ENCODE measurements around the gene NOS3.
"Not testable (repeated sequence)": the region's sequence is repeated elsewhere in the genome, so short reads cannot be mapped to it uniquely, and the experiment has no call there.

Gene NOS3

GRCh38 chr7:151020231-151020630 is 29.4 kb downstream of the NOS3 start:
- Histone ChIP-seq H3K9me3 (ENCODE audit: control insufficient read depth in 5 of 5, low read length in 5 of 5) (no peaks in the 10 kb centered on the region), H3K4me3 (ENCODE audit: low read depth in 1 of 5, low read length in 5 of 5) (no peak overlapping the region), H3K9ac (ENCODE audit: low read length in 5 of 5) (no peak overlapping the region), H3K27ac (ENCODE audit: low read depth, low read length) (no peak overlapping the region), H3K36me3 (ENCODE audit: control insufficient read depth in 5 of 5, insufficient read depth in 5 of 5, low read length in 5 of 5) (no peaks in the 10 kb centered on the region), H3K4me1 (ENCODE audit: control insufficient read depth in 5 of 5, insufficient read depth in 5 of 5, low read length in 5 of 5) (peaks cover 0 to 21% (median 17%) of the 10 kb centered on the region in 5 donors), H3K27me3 (ENCODE audit: control insufficient read depth in 5 of 5, insufficient read depth in 4 of 5, low read length in 5 of 5) (peaks cover 35 to 45% (median 42%) of the 10 kb centered on the region in 5 donors)

- Histone ChIP-seq H3K4me1 (ENCODE audit: control insufficient read depth in 5 of 5, insufficient read depth in 5 of 5, low read length in 5 of 5) (peaks cover 0 to 17% (median 15%) of the 10 kb centered on the region in 5 donors), H3K27me3 (ENCODE audit: control insufficient read depth in 5 of 5, insufficient read depth in 4 of 5, low read length in 5 of 5) (peaks cover 20 to 34% (median 26%) of the 10 kb centered on the region in 5 donors), H3K9ac (ENCODE audit: low read length in 5 of 5) (no peak overlapping the region), H3K9me3 (ENCODE audit: control insufficient read depth in 5 of 5, low read length in 5 of 5) (no peaks in the 10 kb centered on the region), H3K27ac (ENCODE audit: low read depth, low read length) (no peak overlapping the region), H3K36me3 (ENCODE audit: control insufficient read depth in 5 of 5, insufficient read depth in 5 of 5, low read length in 5 of 5) (no peaks in the 10 kb centered on the region), H3K4me3 (ENCODE audit: low read depth in 1 of 5, low read length in 5 of 5) (no peak overlapping the region)
Measured at GRCh38 chr7:151023232-151023631, 32.4 kb downstream of the NOS3 start.

- Histone ChIP-seq H3K4me3 (ENCODE audit: low read depth in 1 of 5, low read length in 5 of 5) (no peak within 1 kb of the TSS), H3K36me3 (ENCODE audit: control insufficient read depth in 5 of 5, insufficient read depth in 5 of 5, low read length in 5 of 5) (no peaks in the 10 kb centered on the region), H3K9me3 (ENCODE audit: control insufficient read depth in 5 of 5, low read length in 5 of 5) (no peaks in the 10 kb centered on the region), H3K4me1 (ENCODE audit: control insufficient read depth in 5 of 5, insufficient read depth in 5 of 5, low read length in 5 of 5) (peaks cover 0 to 16% (median 9%) of the 10 kb centered on the region in 5 donors), H3K9ac (ENCODE audit: low read length in 5 of 5) (peak within 1 kb of the TSS in 1 of 5 donors; percentile 30), H3K27ac (ENCODE audit: low read depth, low read length) (no peak within 1 kb of the TSS), H3K27me3 (ENCODE audit: control insufficient read depth in 5 of 5, insufficient read depth in 4 of 5, low read length in 5 of 5) (peaks cover 11 to 23% (median 17%) of the 10 kb centered on the region in 5 donors)
Measured at GRCh38 chr7:151024435-151025056, 33.7 kb downstream of the NOS3 start, which contains the start of gene ATG9B. Gene ATG9B, minus strand, starts transcription at chr7:151024494. Its CDS starts 71 bp downstream, at chr7:151024423.

- H3K4me3 ChIP-seq (ENCODE audit: low read depth in 1 of 5, low read length in 5 of 5) = no peak overlapping the region
- peaks cover 0 to 8% (median 2%) of the 10 kb centered on the region in 5 donors for H3K27me3 ChIP-seq (ENCODE audit: control insufficient read depth in 5 of 5, insufficient read depth in 4 of 5, low read length in 5 of 5)
Measured at GRCh38 chr7:151025924-151026671, 35.3 kb downstream of the NOS3 start.

GRCh38 chr7:151026771-151027727 is 36.2 kb downstream of the NOS3 start:
- H3K4me1 ChIP-seq (ENCODE audit: control insufficient read depth in 5 of 5, insufficient read depth in 5 of 5, low read length in 5 of 5) = peaks cover 0 to 19% (median 12%) of the 10 kb centered on the region in 5 donors
- not testable (repeated sequence) for H3K27ac ChIP-seq (ENCODE audit: low read depth, low read length); H3K9ac ChIP-seq (ENCODE audit: low read length in 5 of 5); H3K9me3 ChIP-seq (ENCODE audit: control insufficient read depth in 5 of 5, low read length in 5 of 5); H3K27me3 ChIP-seq (ENCODE audit: control insufficient read depth in 5 of 5, insufficient read depth in 4 of 5, low read length in 5 of 5)
- peaks cover 0 to 11% (median 0%) of the 10 kb centered on the region in 5 donors for H3K36me3 ChIP-seq (ENCODE audit: control insufficient read depth in 5 of 5, insufficient read depth in 5 of 5, low read length in 5 of 5)
- peak overlapping the region in 3 of 5 donors; percentile 84 to 93 (median 90) for H3K4me3 ChIP-seq (ENCODE audit: low read depth in 1 of 5, low read length in 5 of 5)

More at GRCh38 chr7:151025924-151026671, 35.3 kb downstream of the NOS3 start:
- no peak overlapping the region for H3K9ac ChIP-seq (ENCODE audit: low read length in 5 of 5)
- no peaks in the 10 kb centered on the region for H3K9me3 ChIP-seq (ENCODE audit: control insufficient read depth in 5 of 5, low read length in 5 of 5)
- peaks cover 0 to 3% (median 0%) of the 10 kb centered on the region in 5 donors for H3K36me3 ChIP-seq (ENCODE audit: control insufficient read depth in 5 of 5, insufficient read depth in 5 of 5, low read length in 5 of 5)
- H3K27ac ChIP-seq (ENCODE audit: low read depth, low read length) = no peak overlapping the region
- H3K4me1 ChIP-seq (ENCODE audit: control insufficient read depth in 5 of 5, insufficient read depth in 5 of 5, low read length in 5 of 5) = peaks cover 0 to 19% (median 12%) of the 10 kb centered on the region in 5 donors

GRCh38 chr7:151027728-151028130 is 36.9 kb downstream of the NOS3 start:
- H3K27me3 ChIP-seq (ENCODE audit: control insufficient read depth in 5 of 5, insufficient read depth in 4 of 5, low read length in 5 of 5); H3K9me3 ChIP-seq (ENCODE audit: control insufficient read depth in 5 of 5, low read length in 5 of 5); H3K27ac ChIP-seq (ENCODE audit: low read depth, low read length): not testable (repeated sequence)
- peaks cover 0 to 19% (median 12%) of the 10 kb centered on the region in 5 donors for H3K4me1 ChIP-seq (ENCODE audit: control insufficient read depth in 5 of 5, insufficient read depth in 5 of 5, low read length in 5 of 5)
- H3K9ac ChIP-seq (ENCODE audit: low read length in 5 of 5) = peak overlapping the region in 2 of 5 donors; percentile 33 to 54
- H3K36me3 ChIP-seq (ENCODE audit: control insufficient read depth in 5 of 5, insufficient read depth in 5 of 5, low read length in 5 of 5) = peaks cover 0 to 15% (median under 1%) of the 10 kb centered on the region in 5 donors
- peak overlapping the region; percentile 67 to 93 (median 90) for H3K4me3 ChIP-seq (ENCODE audit: low read depth in 1 of 5, low read length in 5 of 5)

- Histone ChIP-seq H3K27ac (ENCODE audit: low read depth, low read length) (peak within 1 kb of the TSS; percentile 72), H3K9me3 (ENCODE audit: control insufficient read depth in 5 of 5, low read length in 5 of 5) (no peaks in the 10 kb centered on the region), H3K4me3 (ENCODE audit: low read depth in 1 of 5, low read length in 5 of 5) (peak within 1 kb of the TSS; percentile 83 to 93 (median 90)), H3K36me3 (ENCODE audit: control insufficient read depth in 5 of 5, insufficient read depth in 5 of 5, low read length in 5 of 5) (peaks cover 0 to 21% (median 6%) of the 10 kb centered on the region in 5 donors), H3K9ac (ENCODE audit: low read length in 5 of 5) (peak within 1 kb of the TSS in 4 of 5 donors; percentile 54 to 78 (median 68)), H3K27me3 (ENCODE audit: control insufficient read depth in 5 of 5, insufficient read depth in 4 of 5, low read length in 5 of 5) (peaks cover 0 to 5% (median 0%) of the 10 kb centered on the region in 5 donors), H3K4me1 (ENCODE audit: control insufficient read depth in 5 of 5, insufficient read depth in 5 of 5, low read length in 5 of 5) (peaks cover 0 to 19% (median 12%) of the 10 kb centered on the region in 5 donors)
Measured at GRCh38 chr7:151028131-151028947, 37.5 kb downstream of the NOS3 start, which contains the start of gene ABCB8. Gene ABCB8, plus strand, starts transcription at chr7:151028450. Its CDS starts 66 bp downstream, at chr7:151028516.

GRCh38 chr7:151028948-151029501 is 38.2 kb downstream of the NOS3 start:
- H3K9ac ChIP-seq (ENCODE audit: low read length in 5 of 5) = peak overlapping the region in 4 of 5 donors; percentile 54 to 78 (median 68)
- peak overlapping the region; percentile 72 for H3K27ac ChIP-seq (ENCODE audit: low read depth, low read length)
- peaks cover 0 to 19% (median 12%) of the 10 kb centered on the region in 5 donors for H3K4me1 ChIP-seq (ENCODE audit: control insufficient read depth in 5 of 5, insufficient read depth in 5 of 5, low read length in 5 of 5)
- no peaks in the 10 kb centered on the region for H3K9me3 ChIP-seq (ENCODE audit: control insufficient read depth in 5 of 5, low read length in 5 of 5)
- no peaks in the 10 kb centered on the region for H3K27me3 ChIP-seq (ENCODE audit: control insufficient read depth in 5 of 5, insufficient read depth in 4 of 5, low read length in 5 of 5)
- peaks cover 0 to 28% (median 7%) of the 10 kb centered on the region in 5 donors for H3K36me3 ChIP-seq (ENCODE audit: control insufficient read depth in 5 of 5, insufficient read depth in 5 of 5, low read length in 5 of 5)
- H3K4me3 ChIP-seq (ENCODE audit: low read depth in 1 of 5, low read length in 5 of 5) = peak overlapping the region; percentile 75 to 93 (median 90)
